ENCODE measurements around the gene IDUA.
"Not testable (repeated sequence)": the region's sequence is repeated elsewhere in the genome, so short reads cannot be mapped to it uniquely, and the experiment has no call there.

IDUA gene

GRCh38 chr4:1047976-1048772 lies 61.3 kb downstream of the IDUA start:
- no peak for FAIRE-seq

GRCh38 chr4:1048773-1049590 lies 62.1 kb downstream of the IDUA start:
- FAIRE-seq = no peak

GRCh38 chr4:1049591-1049905 lies 62.7 kb downstream of the IDUA start:
- no peak for FAIRE-seq

GRCh38 chr4:1050486-1051213 lies 63.8 kb downstream of the IDUA start:
- FAIRE-seq = no peak

- FAIRE-seq = no peak
Observed at GRCh38 chr4:1051472-1051871, 64.6 kb downstream of the IDUA start.

GRCh38 chr4:1052231-1052671 lies 65.4 kb downstream of the IDUA start:
- FAIRE-seq = no peak

- no peak for FAIRE-seq
Observed at GRCh38 chr4:1053080-1053661, 66.3 kb downstream of the IDUA start.

GRCh38 chr4:1053891-1054290 lies 67.0 kb downstream of the IDUA start:
- FAIRE-seq = not testable (repeated sequence)

All from TTC549 (cell line).